Fibroblast of skin of abdomen (primary cell): Measurements from ENCODE around the gene STX16.

ENCODE experiments used
- DNase-seq: peaks from one replicate; pipeline ENCODE4 v3.0.0-alpha.2; 2013

Gene STX16

DNA sequence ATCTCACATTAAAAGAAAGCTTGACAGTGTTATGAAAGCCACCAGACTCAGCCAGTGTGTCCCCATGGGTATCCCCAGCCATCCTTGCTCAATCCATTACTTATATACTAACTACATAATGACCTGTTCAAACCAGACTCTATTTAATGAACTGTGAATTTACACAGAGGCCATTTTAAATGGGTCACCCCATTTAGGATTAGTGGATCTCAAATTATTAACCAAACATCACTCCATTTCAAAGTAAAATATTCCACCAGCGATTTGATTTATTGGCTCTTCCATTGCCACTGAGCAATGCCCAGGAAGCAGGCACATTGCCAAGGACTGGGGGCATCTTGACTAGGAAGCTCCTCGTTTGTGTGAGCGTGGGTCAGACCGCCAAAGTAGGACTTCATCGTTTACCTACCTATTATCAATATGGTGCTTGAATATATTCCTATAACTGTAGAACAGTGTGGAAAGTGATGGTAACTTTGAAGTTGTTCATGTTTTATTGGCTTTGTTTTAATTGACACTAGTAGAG is 26.1 kb downstream of the STX16 start:
- no peak for DNase-seq

DNA sequence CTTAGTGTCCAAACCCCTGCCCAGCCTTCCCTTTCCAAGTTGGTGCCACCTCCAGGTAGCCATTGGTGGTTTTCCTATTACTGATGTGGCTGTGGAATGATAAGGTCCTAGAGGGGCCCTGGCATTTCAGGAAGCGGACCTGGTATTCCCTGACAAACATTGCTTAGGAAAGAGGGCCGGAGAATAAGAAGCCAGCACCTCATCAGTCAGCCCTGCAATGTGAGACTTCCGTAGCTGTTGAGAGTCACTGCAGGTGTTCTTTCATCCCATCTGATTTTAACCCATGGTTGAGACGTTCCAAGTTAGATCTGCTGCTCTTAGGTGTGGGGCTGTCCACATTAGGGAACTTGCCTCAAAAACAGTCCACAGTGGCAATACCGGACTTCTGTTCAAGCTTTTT is 26.7 kb downstream of the STX16 start:
- no peak for DNase-seq

DNA sequence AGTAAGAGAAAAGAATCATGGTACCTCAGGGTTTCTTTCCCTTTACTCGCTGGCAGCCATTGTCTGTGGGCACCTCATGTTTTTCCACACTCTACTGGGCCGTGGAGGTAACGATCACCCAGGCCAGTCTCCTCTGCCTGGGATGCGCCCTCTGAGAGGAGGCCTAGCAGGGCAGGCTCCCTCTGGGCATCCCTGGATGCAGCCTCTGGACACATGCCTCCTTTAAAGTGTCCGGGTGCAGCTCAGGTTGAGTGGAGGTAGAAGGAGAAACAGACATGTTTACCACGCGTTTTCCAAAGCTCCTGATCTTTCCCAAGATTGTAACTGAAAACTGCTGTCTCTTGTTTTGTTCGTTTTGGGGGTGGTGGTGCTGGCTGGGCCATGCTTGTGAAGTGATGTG is 27.7 kb downstream of the STX16 start:
- DNase-seq = no peak

DNA sequence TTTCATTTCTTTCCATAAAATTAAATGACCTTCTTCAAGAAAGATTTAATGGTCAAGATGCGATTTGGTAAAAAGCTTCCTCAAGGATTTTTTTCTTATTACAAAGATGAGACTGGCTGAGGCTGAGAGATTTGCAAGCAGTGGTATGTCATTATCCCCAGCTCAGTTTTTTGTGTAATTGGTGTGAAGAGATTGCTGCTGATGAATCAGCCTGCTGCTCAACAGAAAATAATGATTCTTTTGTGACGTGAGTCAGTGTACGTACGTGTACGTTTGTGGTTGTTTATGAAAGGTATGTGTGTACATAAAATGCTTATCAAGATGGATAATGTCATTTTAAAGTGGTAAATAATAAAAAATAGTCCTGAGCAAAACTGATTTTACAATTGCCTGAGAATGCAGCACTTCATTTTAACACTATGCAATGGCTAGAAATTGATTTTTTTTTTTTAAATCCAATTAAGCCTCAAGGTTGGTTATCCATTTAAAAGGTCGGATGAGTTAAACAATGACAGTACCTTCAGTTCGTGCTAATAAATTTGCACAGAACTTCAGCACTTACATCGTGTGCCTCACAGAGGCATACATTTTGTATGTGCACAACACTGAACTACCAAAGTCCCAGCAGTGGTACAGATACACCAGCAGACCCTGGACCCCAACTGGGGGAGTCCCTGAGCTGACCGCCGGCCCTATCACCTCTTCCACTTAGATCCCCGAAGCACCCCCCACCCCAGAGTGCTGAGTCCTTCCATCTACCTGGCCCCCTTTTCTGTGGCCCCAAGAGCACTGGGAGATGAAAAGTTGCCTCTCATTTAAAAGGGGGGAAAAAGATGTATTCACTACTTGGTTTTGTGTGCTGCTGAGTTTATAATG is 31.8 kb downstream of the STX16 start:
- DNase-seq = peak; percentile 38

DNA sequence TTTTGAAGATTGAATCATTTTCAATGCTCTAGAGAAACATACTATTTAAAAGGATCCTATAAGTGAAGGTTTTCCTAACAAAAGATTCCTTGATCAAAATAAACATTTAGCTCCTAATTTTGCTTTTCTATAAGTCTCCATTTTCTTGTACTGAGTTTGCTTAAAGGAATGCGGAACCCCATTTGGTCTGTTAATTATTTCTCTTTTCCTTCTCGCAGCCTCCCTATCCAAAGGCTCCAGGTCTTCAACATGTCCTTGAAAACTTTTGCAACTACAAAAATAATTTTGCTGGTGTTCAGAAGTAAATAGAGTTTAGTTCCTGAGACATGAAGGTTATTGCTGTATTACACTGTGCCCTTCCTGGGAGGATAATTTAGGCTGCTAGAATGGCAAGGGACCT is 33.2 kb downstream of the STX16 start:
- DNase-seq = no peak

DNA sequence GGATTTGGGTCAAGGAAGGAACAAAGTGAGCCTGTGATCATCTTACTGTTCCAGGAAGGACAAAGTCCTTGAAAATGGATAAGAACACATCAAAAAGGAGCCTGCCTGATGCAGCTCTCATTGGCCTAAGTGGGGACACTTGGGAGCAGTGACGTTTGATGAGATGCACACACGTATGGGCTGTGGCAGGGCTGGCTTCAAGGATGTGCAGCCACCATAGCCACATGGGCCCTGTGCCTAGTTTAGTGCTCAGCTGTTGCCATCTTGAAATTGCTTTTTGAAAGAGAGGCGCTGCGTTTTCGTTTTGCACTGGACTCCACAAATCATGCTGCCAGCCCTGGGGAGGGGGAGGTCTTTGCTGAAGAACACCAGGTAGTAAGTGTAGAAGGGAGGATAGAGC is 34.9 kb downstream of the STX16 start:
- DNase-seq = no peak

DNA sequence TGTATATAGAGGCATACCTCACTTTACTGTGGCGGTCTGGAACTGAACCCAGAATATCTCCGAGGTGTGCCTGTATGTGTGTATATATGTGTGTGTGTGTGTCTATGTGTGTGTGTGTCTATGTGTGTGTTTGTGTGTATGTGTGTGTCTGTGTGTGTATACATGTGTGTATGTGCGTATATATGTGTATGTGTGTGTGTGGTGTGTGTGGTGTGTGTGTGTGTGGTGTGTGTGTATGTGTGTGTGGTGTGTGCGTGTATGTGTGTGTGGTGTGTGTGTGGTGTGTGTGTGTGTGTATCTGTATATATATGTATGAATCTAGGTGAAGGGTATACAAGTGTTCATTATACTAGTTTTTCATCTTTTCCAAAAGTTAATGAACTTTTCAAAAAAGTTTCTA is 37.3 kb downstream of the STX16 start:
- no peak for DNase-seq

DNA sequence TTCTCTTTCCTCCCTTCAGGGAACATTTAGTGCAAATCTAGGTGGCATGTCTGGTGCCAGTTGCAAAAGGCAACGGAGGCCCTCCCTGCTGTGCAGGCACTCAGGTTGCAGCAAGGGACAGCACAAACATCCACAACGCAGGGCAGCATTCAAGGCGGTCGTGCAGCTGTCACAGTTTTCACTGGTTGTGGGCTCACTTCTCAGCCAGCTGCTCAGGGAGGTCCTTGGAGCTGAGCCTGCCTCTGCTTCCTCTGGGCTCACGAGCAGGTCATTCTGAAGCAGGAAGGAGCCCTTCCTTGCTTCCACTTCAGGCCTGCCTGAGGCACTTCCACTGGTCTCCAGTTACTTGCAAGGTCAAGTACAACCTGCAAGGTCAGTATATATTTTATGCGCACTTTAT is 37.8 kb downstream of the STX16 start:
- DNase-seq = no peak

DNA sequence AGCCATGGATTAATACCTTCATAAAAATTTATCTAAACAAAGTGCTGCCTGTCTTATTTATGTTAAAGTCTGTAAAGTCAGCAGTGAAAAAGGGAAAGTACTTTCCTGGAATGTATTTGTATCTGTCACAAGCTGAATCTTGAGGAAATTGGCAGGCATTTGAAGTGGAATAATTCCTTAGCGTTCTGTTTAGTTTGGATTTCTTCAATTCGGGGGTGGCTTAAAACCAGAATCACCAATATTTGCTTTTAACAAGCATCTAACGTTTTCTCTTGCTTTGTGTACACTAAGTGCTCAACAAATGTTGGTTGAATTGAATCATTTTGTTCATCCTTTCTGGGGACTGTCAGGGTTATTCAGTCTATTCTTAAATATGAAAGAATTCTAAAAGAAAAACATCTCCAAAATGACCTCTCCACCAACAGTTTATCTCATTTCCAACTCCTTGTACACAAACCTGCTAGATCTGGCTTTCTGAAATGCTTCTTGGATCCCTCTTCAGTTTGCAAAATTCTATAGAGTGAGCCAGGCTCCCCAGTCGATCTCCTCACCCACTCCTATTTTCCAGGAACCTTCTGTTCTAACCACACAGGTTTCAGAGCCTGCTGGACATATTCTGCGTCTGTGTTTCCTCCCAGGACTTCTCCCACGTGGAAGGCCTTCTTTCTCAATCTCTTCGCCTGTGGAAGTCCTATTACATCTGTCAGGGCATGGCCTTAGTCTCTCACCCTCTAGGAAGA is 39.5 kb downstream of the STX16 start:
- DNase-seq = peak; percentile 25

DNA sequence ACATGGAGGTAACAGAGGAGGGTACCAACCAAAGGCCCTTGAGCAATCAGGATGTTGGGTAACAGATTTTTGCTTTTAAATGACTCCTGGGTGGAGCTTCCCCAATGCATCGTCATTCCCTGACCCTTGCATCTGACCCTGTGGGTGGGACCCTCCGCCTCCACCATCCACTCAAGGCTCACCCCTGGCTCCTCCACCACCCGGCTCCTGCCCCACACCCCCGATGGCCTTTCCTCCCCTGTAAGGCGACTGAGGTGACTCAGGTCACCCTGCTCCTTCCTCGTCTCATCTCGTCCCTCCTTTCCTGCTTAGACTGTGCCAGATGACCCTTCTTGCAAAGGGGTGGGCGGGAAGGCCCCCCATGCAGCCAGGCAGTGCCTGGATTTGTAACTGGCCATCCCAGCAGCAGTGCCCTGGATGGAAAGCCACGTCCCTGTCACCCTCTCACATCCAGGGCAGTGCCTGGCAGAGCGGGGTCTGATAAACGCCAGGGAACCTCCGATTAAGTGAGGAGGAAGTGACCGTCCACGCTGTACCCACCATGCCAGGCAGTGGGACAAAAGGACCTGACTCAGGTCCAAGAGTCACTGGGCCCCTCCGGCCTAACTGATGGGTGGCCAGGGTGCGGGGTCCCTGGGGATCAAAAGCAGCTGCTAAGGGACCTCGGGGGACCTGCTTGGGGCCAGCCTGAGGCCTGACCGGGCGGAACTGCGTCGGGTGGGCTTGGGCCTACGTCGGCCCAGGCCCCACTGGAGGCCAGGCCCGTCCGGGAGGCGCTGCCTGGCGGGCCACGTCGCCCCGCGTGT is 40.9 kb downstream of the STX16 start:
- DNase-seq = no peak

DNA sequence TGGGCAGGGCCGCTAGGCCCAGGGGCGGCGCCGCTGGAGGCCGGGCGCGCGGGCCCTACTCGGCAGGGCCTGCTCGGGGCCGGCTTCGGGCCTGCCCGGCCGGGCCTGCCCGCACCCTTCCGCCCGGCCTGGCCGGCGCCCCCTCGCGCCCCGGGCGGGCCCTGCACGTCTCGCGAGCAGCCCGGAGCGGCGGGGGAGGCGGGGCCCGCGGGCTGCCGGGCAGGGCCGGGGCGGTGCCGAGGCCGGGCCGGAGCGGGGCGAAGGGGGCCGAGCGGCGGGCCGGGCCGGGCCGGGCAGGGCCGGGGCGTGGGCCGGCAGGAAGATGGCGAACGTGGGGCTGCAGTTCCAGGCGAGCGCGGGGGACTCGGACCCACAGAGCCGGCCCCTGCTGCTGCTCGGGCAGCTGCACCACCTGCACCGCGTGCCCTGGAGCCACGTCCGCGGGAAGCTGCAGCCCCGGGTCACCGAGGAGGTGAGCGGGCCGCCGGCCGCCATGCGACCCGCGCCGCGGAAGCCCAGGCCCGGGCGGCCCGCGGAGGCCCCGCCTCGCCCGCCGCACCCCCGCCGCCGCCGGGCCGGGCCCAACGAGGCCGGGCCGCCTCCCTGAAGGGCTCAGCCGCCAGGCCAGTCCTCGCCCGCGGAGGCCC is 41.6 kb downstream of the STX16 start, which contains the start of gene NPEPL1:
NPEPL1 (plus strand) TSS at position 222 of the 647 bp plus-strand sequence; CDS start at position 323, 101 bp downstream.
- peak; percentile 80 for DNase-seq

DNA sequence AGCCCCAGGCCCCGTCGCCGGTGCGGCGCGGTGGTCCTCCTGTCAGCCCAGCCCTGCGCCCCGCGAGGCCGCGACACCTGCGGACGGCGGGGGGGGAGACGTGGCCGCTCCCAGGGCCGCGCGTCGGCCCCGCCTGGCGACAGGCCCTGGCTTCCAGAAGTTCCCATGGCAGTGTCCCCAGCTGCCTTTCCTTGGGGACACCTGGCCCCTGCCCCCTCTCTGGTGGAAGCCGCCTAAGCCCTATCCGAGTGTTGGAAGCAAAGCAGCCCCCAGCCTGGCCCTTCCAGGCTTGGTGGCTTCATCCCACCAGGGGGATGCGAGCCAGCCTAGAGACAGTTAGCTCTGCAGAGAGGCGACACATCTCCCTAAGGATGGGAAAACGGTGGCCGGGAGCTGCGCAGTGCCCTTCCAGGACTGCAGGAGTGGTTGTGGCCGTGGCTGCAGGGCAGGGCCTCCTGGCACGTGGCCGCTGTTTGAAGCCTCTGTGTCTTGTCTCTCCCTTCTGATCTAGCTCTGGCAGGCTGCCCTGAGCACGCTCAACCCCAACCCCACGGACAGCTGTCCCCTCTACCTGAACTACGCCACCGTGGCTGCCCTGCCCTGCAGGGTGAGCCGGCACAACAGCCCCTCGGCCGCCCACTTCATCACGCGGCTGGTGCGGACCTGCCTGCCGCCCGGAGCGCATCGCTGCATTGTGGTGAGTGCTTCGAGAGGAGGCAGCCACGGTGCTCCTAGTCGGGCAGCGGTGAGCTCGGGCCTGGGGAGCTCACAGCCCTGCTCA is 42.3 kb downstream of the STX16 start:
- DNase-seq = no peak

DNA sequence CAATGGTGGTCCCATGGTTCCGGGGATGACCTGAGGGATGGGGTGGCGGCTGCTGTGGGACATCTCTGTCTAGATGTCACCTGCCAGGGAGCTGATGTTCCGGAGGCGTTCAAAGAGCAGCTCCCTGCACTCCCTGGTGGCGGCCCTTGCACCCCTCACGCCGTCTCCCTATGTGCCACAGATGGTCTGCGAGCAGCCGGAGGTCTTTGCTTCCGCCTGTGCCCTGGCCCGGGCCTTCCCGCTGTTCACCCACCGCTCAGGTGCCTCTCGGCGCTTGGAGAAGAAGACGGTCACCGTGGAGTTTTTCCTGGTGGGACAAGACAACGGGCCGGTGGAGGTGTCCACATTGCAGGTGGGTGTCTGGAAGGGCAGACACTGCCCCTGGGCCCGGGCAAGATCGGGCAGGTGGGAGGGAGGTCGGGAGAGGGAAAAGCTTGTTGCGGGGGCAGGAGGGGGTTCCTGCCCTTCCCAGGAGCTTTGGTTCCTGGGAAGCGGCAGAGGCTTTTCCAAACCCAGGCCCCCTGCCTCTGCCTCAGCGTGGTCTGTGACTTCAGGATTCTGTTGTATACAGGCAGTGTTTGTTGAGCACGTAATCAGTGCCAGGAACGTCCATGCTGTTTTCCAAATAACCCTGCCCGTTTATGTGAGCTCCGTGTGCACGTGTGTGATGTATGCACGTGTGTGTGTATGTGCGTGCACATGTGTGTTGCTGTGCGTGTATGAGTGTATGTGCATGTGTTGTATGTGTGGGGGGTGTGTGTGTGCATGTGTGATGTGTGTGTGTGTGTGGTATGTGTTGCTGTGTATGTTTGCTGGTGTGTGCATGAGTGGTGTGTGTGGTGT is 43.4 kb downstream of the STX16 start:
- no peak for DNase-seq

DNA sequence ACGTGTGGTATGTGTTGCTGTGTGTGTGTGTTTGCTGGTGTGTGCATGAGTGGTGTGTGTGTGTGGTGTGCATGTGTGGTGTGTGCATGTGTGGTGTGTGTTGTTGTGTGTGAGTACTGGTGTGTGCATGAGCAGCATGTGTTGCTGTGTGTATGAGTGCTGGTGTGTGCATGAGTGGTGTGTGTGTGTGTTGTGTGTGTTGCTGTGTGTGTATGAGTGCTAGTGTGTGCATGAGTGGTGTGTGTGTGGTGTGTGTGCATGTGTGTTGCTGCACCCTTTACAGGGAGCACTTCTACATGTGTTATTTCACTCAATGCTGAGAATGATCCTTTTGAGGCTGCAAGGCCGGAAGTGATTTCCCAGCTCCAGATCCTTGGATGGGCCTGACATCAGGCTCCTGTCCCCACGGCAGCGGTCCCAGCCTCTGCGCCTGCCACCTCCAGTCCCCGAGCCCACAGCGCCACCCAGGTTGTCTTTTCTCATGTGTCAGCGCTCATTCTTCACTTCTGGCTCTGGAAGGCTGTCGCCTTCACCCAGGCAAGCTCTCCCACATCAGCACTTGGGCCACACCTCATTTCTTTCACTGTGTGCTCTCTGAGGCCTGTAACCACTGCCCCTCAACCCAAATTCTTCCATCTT is 44.1 kb downstream of the STX16 start:
- DNase-seq = no peak

DNA sequence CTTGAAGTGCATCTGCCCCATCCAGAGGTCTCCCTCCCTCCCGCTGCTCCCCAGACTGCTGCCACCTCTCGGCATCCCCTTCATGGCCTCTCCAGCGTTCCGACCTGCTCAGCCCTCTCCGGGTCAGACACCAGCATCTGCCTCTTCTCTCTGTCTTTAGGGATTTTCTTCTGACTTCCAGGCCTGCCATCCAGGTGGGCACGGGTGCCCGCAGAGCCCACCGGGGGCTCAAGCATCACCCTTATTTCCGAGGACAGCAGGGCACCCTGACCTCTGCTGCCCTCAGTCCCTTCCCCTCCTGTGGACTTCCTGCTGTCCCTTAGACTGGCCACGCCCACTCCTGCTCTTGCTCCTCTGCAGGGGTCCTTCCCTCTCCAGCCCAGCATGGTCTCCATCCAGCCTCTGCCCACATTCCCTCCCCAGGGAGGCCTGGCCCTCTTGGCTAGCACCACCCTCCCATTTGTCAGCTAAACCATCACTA is 44.9 kb downstream of the STX16 start:
- DNase-seq = no peak

DNA sequence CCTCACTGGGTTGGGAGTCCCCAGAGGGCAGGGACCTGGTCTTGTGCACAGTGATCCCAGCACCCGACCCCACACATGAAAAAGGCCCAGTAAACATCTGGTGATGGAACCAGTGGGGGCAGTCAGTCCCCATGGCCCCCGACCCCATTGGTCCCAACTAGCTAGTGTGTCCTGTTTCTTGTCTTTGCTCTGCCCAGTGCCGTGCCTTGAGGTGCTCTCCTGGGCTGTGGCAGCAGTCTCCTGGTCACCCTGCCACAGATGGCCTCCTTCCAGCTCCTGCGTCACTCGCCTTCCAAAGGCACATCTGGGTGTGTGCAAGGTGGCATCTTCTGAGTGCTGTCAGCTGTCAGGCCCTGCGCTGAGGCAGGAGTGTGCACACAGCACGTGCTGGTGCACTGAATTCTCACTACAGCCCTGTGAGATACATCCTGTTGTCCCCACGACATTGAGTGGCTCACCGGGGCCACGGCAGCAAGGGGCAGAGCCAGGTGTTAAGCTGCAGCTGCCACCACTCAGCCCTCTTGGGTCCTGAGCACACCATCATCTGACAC is 45.4 kb downstream of the STX16 start:
- no peak for DNase-seq

DNA sequence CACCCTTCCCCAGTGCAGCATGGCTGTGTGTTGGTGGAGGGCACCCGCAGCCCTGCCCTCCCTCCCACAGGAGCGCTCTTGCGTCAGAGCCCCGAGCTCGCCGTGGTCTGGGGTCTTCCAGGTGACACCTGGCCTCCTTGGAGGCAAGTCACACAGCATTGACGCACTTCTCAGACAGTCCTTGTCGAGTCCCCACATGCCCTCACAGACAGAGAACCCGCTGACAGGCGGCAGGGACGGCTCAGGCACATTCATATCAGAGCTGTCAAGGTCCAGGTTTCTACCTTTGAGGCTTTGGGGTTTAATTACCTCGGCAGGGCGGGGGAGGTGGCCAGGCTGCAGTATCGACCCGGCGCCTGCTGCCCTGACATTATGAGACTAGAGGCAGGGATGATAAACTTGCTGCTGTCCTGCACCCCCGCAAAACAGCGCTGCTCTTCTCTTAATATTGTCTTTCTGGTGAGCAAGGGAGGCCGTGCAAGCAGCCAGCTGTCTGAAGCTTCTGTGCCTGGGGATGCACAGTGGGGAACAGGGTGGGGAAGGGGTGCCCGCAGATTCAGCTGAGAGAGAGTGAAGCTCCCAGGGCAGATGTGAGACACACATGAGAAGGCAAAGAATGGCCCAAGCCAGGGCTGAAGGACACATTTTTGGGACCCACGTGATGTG is 46.3 kb downstream of the STX16 start:
- no peak for DNase-seq

DNA sequence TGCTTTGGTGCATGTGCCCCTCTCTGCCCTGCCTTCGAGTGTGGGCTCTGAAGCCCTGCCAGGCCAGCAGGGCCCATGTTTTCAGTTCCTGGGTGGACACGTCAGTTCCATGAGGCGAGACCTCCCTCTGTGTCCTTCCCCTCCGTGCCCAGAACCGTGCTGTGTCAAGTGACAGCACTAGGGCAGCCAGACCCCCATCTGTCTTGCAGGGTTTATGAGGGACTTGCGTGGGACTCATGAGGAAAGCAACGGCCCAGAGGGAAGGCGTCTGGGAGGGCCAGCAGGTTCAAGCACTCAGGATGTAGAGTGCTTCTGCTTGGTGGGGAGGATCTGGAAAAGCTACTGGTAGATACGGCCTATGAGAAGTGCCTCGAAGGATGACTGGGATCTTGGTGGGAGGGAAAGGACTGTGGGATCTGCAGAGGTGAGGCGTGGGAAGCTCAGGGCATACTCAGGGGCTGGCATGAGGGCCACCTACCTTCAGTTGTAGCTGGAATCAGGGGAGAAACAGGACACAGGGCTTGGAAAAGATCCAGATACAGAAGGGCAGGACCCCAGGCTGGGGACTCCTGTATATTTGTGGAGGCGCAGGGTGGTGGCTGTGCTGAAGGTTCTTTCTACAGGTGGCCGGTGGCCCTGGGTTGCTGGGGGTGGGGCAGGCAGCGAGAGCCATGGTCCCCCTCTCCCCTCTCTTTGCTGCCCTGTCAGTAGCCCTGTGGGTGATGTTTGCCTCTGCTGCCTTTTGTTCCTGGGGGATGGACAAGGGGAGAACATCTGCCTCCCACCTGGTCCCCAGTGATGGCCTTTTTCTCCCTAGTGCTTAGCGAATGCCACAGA is 47.0 kb downstream of the STX16 start:
- DNase-seq = no peak
